IPS-15b (cell line): ENCODE measurements around the gene B4GALT5.

Experiments
- H3K27me3 ChIP-seq: one replicate; pipeline ENCODE4 v1.6.1; 2013; ENCODE audit warnings: low read length; ENCODE audit not compliant: control insufficient read depth, insufficient read depth
- H3K36me3 ChIP-seq: one replicate; pipeline ENCODE4 v1.6.1; 2013; ENCODE audit warnings: low read length; ENCODE audit not compliant: control insufficient read depth, insufficient read depth
- H3K4me1 ChIP-seq: one replicate; pipeline ENCODE4 v1.6.1; 2013; ENCODE audit warnings: mild to moderate bottlenecking, low read length; ENCODE audit not compliant: control insufficient read depth, insufficient read depth
- H3K4me3 ChIP-seq: one replicate; pipeline ENCODE4 v1.5.1; 2013; ENCODE audit warnings: low read depth, low read length
- H3K9ac ChIP-seq: one replicate; pipeline ENCODE4 v1.6.1; 2013; ENCODE audit warnings: low read depth, mild to moderate bottlenecking, low read length
- H3K9me3 ChIP-seq: one replicate; pipeline ENCODE4 v1.6.1; 2013; ENCODE audit warnings: mild to moderate bottlenecking, low read length; ENCODE audit not compliant: control insufficient read depth, insufficient read depth

B4GALT5 gene

GRCh38 chr20:49641683-49642656, 71.7 kb downstream of the B4GALT5 start:
- H3K27me3 ChIP-seq: no peaks in the 10 kb centered on the region
- no peaks in the 10 kb centered on the region for H3K4me1 ChIP-seq
- peaks cover 57% of the 10 kb centered on the region for H3K36me3 ChIP-seq

GRCh38 chr20:49637046-49637637, 76.5 kb downstream of the B4GALT5 start:
- Histone ChIP-seq H3K27me3 (no peaks in the 10 kb centered on the region), H3K4me3 (no peak overlapping the region), H3K9me3 (no peaks in the 10 kb centered on the region), H3K36me3 (peaks cover 48% of the 10 kb centered on the region), H3K9ac (no peak overlapping the region), H3K4me1 (peaks cover 22% of the 10 kb centered on the region)

More at GRCh38 chr20:49641683-49642656, 71.7 kb downstream of the B4GALT5 start:
- H3K4me3 ChIP-seq: no peak overlapping the region
- H3K9ac ChIP-seq: no peak overlapping the region
- H3K9me3 ChIP-seq: no peaks in the 10 kb centered on the region

GRCh38 chr20:49636447-49636846, 77.2 kb downstream of the B4GALT5 start:
- no peak overlapping the region for H3K4me3 ChIP-seq
- H3K4me1 ChIP-seq: peaks cover 26% of the 10 kb centered on the region
- no peak overlapping the region for H3K9ac ChIP-seq
- H3K27me3 ChIP-seq: no peaks in the 10 kb centered on the region
- H3K9me3 ChIP-seq: no peaks in the 10 kb centered on the region
- peaks cover 43% of the 10 kb centered on the region for H3K36me3 ChIP-seq

GRCh38 chr20:49635866-49636265, 77.8 kb downstream of the B4GALT5 start:
- no peak overlapping the region for H3K4me3 ChIP-seq
- H3K4me1 ChIP-seq: peaks cover 31% of the 10 kb centered on the region
- no peak overlapping the region for H3K9ac ChIP-seq
- H3K36me3 ChIP-seq: peaks cover 38% of the 10 kb centered on the region
- no peaks in the 10 kb centered on the region for H3K27me3 ChIP-seq
- no peaks in the 10 kb centered on the region for H3K9me3 ChIP-seq

GRCh38 chr20:49635166-49635565, 78.5 kb downstream of the B4GALT5 start:
- H3K4me3 ChIP-seq: no peak overlapping the region
- no peaks in the 10 kb centered on the region for H3K27me3 ChIP-seq
- peaks cover 35% of the 10 kb centered on the region for H3K4me1 ChIP-seq
- no peak overlapping the region for H3K9ac ChIP-seq
- peaks cover 33% of the 10 kb centered on the region for H3K36me3 ChIP-seq
- H3K9me3 ChIP-seq: no peaks in the 10 kb centered on the region

GRCh38 chr20:49634116-49634515, 79.6 kb downstream of the B4GALT5 start:
- no peak overlapping the region for H3K4me3 ChIP-seq
- no peaks in the 10 kb centered on the region for H3K9me3 ChIP-seq
- H3K36me3 ChIP-seq: peaks cover 23% of the 10 kb centered on the region
- no peak overlapping the region for H3K9ac ChIP-seq
- no peaks in the 10 kb centered on the region for H3K27me3 ChIP-seq
- peaks cover 35% of the 10 kb centered on the region for H3K4me1 ChIP-seq

GRCh38 chr20:49633643-49634042, 80.0 kb downstream of the B4GALT5 start:
- Histone ChIP-seq H3K9ac (no peak overlapping the region), H3K4me1 (peaks cover 35% of the 10 kb centered on the region), H3K27me3 (no peaks in the 10 kb centered on the region), H3K36me3 (peaks cover 23% of the 10 kb centered on the region), H3K4me3 (no peak overlapping the region), H3K9me3 (no peaks in the 10 kb centered on the region)

GRCh38 chr20:49633023-49633422, 80.7 kb downstream of the B4GALT5 start:
- Histone ChIP-seq H3K27me3 (no peaks in the 10 kb centered on the region), H3K4me3 (no peak overlapping the region), H3K4me1 (peaks cover 35% of the 10 kb centered on the region), H3K36me3 (peaks cover 23% of the 10 kb centered on the region), H3K9me3 (no peaks in the 10 kb centered on the region), H3K9ac (no peak overlapping the region)

GRCh38 chr20:49631856-49632418, 81.7 kb downstream of the B4GALT5 start:
- H3K36me3 ChIP-seq: peaks cover 17% of the 10 kb centered on the region

GRCh38 chr20:49631061-49631716, 82.5 kb downstream of the B4GALT5 start:
- peaks cover 35% of the 10 kb centered on the region for H3K4me1 ChIP-seq
- no peaks in the 10 kb centered on the region for H3K27me3 ChIP-seq
- no peaks in the 10 kb centered on the region for H3K9me3 ChIP-seq
- no peak overlapping the region for H3K9ac ChIP-seq
- H3K4me3 ChIP-seq: no peak overlapping the region
- peaks cover 10% of the 10 kb centered on the region for H3K36me3 ChIP-seq

More at GRCh38 chr20:49631856-49632418, 81.7 kb downstream of the B4GALT5 start:
- H3K9ac ChIP-seq: no peak overlapping the region
- H3K4me1 ChIP-seq: peaks cover 35% of the 10 kb centered on the region
- H3K4me3 ChIP-seq: no peak overlapping the region
- no peaks in the 10 kb centered on the region for H3K27me3 ChIP-seq
- H3K9me3 ChIP-seq: no peaks in the 10 kb centered on the region

GRCh38 chr20:49630396-49630951, 83.2 kb downstream of the B4GALT5 start:
- H3K9ac ChIP-seq: no peak overlapping the region
- peaks cover 40% of the 10 kb centered on the region for H3K4me1 ChIP-seq

More at GRCh38 chr20:49630396-49630951, 83.2 kb downstream of the B4GALT5 start:
- Histone ChIP-seq H3K27me3 (no peaks in the 10 kb centered on the region), H3K4me3 (no peak overlapping the region), H3K36me3 (peaks cover 4% of the 10 kb centered on the region), H3K9me3 (no peaks in the 10 kb centered on the region)
